ENCODE data around the gene EPHA4.

DNA sequence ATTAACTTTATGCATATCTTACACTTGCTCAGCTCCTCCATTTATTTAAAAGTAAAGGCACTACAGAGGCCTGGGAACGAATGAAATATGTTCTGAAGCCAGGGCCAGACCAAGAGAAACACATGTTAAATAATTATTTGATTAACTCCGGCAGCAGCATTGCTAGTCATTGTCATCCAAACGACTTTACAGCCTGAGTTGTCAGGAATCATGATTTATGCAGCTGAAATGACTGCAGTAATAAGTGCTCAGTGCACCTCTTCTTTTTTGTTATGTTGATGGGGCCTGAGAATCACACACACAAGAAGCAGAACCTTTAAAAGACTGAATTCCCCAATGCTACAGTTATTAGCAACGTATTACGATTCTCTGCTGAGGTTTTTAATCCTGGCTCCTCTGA, 58.9 kb downstream of the EPHA4 start:
- TF ChIP-seq, protein P1, sequence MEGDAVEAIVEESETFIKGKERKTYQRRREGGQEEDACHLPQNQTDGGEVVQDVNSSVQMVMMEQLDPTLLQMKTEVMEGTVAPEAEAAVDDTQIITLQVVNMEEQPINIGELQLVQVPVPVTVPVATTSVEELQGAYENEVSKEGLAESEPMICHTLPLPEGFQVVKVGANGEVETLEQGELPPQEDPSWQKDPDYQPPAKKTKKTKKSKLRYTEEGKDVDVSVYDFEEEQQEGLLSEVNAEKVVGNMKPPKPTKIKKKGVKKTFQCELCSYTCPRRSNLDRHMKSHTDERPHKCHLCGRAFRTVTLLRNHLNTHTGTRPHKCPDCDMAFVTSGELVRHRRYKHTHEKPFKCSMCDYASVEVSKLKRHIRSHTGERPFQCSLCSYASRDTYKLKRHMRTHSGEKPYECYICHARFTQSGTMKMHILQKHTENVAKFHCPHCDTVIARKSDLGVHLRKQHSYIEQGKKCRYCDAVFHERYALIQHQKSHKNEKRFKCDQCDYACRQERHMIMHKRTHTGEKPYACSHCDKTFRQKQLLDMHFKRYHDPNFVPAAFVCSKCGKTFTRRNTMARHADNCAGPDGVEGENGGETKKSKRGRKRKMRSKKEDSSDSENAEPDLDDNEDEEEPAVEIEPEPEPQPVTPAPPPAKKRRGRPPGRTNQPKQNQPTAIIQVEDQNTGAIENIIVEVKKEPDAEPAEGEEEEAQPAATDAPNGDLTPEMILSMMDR (IDR thresholded peaks at IDR 0.05), result no peak
- no peak for TF ChIP-seq EP300 (IDR thresholded peaks at IDR 0.05)

Data from ovary (tissue), 3 donors.